Stimulated activated CD4-positive, alpha-beta T cell treated with anti-CD3 and anti-CD28 coated beads, Interleukin-1b, Interleukin-23, amount 100 ng/mL, for 4 hours (primary cell): ENCODE results near the gene LUZP1.
"Not testable (repeated sequence)": the region's sequence is repeated elsewhere in the genome, so short reads cannot be mapped to it uniquely, and the experiment has no call there.

Experiments used
- DNase-seq, 2 donors: peaks; one replicate each; pipeline ENCODE4 v3.0.0-alpha.2; 2020; ENCODE audit warnings: low read depth in 2 of 2

LUZP1 gene

DNA sequence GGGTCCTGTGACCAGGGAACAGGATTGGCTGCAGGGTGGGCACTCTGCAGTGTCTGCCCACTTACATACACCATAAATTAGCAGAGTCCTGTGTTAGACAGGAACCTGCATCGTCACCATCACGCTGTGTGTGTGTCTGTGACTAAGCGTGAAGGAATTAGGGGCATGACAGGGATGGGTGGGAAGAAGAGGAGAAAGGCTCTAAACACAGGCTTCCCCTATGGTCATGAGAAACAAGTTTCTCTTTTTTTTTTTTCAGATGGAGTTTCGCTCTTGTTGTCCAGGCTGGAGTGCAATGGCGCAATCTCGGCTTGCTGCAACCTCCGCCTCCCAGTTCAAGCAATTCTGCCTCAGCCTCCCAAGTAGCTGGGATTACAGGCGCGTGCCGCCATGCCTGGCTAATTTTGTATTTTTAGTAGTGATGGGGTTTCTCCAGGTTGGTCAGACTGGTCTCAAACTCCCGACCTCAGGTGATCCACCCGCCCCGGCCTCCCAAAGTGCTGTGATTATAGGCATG, 20.3 kb upstream of the LUZP1 start:
- not testable (repeated sequence) for DNase-seq

DNA sequence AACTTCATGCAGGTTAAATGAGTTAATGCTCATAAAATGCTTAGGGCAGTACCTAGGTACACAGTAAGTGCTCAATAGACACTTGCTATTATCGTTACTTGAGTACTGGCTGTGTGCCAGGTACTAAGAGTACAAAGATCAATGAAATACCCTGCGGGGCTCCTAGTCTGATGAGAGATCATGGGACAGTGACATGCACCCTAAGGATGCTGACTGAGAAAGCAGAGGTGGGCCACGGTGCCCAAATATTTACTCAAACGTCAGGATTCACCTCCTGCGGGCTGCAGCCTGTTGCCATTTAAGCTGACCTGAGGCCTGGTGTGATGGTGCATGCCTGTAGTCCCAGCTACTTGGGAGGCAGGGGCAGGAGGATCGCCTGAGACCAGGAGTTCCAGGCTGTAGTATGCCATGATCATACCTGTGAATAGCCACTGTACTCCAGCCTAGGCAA, 19.8 kb upstream of the LUZP1 start:
- DNase-seq: no peak

DNA sequence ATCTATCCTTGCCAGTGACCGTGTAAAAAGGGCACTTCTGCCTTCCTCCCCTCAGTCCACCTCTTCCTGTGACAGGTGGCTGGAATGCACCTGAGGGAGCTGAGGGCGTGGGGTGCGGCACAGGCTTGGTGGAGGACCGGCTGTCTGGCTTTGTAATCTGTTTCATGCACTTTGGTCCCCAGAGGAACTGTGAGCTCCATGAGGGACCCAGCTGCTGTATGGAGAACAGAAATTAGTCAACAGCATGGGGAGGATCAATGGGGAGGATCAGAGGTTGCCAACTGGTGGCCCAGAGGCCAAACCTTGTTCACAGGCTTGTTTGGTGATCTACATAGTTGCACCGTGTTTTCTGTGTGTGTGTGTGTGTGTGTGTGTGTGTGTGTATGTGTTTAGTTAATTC, 19.0 kb upstream of the LUZP1 start:
- no peak for DNase-seq

DNA sequence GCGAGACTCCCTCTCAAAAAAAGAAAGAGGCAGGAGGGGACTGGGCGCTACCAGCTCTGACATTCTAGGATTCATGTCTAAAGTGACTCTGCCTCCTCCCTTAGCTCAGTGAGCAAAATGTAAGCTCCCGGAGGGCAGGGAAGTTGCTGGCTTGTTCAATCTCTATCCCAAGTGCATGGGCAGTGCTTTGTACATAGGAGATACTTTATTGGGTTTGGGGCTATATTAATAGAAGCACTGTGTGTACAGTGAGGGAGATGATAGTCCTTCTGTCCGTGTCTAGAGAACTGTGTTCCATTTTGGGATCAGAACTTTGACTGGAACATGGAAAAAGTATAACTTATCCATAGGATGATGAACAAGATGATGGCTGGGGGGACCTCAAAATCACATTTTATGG, 16.7 kb upstream of the LUZP1 start:
- DNase-seq: no peak

DNA sequence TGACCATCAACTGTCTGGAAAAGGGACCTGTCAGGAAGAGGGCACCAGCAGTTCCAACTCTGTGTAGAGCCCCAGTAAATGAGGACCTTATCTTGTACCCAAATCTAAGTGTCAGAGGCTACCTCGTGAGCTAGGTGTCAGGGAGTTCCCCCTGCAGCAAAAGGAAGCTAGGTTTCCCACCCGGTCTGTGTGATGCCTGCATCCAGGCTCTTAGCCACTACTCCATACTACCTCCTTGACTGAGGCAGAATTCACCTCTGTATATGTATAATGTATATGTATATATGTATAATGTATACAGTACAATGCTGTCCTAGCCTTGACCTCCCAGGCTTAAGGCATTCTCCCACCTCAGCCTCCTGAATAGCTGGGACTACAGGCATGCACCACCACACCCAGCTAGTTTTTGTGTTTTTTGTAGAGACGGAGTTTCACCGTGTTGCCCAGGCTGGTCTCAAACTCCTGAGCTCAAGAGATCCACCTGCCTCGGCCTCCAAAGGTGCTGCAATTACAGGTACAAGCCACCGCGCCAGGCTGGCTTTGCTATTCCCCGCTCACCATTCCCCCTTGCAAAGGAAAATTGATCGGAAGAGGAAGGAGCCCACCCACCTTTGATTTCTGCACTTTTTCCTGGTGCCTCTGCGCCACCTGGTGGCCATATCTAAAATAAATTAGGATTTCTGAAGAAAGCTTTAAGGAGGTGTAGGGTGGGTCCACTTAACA, 15.7 kb upstream of the LUZP1 start:
- peak in 1 of 2 donors; percentile 47 for DNase-seq

DNA sequence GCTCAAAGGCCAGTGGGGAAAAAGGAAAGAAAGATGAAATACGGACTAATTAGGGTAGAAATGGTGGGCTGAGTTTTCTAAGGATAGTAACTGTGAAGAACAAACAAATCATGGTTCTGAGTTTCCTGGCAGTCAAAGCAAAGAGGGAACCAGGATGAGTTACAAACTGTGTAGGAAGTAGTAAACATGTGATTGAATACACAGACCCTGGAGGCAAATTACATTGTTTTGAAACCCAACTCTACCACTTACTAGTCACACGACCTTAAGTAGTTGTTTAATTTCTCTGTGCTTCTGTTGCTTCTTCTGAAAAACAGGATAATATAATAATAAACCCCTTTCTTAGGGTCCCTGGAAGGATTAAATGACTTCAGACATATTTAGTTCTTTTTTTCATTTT, 11.2 kb upstream of the LUZP1 start:
- no peak for DNase-seq

DNA sequence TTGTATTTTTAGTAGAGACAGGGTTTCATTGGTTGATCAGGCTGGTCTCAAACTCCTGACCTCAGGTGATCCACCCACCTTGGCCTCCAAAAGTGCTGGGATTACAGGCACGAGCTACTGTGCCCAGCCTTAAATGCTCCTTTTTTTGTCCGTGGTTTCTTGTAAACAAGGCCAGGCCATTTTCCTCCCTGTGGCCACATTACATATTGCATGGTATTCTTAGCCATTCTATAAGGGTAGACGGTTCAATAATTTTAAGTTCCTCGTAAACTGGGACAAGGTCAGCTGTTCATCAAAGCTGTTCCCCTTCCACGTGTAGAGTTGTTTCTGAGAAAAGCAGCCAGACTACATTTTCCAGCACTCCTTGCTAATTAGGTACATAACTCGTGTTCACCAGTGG, 10.3 kb upstream of the LUZP1 start:
- DNase-seq: no peak

DNA sequence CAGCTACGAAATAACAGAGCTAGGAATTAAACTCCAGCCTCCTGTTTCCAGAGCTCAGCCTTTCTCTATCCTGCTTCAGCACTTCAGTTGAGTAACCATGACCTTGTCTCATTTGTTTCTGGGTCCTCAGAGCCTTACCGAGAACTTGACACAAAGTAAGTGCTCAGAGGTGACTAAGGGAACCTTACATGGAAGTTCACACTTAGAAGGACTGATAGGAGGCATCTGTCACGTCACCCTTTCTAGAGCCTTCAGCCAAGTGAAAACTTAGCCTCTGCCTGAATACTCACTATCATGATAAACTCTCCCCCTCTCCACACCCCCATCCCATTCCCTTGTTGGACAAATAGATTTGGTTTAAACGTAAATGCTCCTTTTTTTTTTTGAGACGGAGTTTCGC, 9.8 kb upstream of the LUZP1 start:
- DNase-seq: no peak

DNA sequence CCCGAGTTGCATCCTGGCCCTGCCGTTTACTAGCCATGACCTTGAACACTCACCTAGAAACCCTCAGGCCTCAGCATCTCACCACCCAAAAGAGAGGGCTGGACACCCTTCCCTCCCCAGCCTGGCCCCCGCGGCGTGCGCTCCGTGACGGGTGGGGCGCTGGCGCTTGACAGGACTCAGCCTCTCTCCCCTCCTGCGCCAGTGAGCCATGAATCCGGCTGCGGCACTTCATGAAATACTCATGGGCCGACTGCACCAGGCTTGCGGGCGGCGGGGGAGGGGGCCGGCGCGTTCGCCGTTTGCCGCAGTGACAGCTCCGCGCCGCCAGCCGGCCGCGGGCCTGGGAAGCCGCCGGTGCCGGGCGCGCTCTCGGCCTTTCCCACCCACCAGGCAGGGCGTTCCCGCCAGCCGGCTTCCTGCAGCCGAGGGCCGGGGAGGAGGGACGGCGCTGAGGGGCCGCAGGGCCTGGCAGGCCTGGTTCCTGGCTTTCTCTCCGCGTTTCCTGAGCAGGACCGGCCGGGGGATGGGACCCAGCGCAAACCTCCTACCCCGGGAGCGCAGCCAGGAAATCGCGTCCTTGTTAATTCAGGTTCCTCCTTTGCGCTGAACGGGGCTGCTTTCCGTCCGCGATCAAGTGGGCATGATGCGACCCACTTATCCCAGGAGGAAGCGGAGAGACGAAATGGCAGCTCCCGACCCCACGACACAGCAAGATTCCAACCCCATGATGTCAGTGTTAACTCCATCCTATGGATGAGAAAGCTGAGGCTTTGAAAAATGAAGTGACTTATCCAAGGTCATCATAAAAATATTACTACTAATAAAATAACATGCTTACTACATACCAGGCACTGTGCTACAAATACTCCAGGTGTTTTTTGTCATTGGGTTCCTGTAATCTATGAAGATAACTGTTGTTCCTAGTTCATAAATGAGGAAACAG, 9.1 kb upstream of the LUZP1 start:
- DNase-seq: peak; percentile 28 to 40

DNA sequence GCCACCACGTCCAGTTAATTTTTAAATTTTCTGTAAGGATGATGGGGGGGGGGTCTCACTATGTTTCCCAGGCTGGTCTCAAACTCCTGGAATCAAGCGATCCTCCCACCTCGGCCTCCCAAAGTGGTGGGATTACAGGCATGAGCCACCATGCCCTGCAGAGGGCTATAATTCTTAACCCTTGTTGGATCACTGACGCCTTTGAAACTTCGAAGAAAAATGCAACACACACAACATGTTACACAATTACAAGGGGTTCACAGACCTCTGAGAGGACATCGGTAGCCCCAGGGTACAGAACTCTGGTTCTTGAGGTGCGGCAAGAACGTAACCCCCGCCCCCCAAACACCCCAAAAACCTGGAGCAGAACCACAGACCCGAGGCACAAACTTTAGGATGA, 8.4 kb upstream of the LUZP1 start:
- no peak for DNase-seq

DNA sequence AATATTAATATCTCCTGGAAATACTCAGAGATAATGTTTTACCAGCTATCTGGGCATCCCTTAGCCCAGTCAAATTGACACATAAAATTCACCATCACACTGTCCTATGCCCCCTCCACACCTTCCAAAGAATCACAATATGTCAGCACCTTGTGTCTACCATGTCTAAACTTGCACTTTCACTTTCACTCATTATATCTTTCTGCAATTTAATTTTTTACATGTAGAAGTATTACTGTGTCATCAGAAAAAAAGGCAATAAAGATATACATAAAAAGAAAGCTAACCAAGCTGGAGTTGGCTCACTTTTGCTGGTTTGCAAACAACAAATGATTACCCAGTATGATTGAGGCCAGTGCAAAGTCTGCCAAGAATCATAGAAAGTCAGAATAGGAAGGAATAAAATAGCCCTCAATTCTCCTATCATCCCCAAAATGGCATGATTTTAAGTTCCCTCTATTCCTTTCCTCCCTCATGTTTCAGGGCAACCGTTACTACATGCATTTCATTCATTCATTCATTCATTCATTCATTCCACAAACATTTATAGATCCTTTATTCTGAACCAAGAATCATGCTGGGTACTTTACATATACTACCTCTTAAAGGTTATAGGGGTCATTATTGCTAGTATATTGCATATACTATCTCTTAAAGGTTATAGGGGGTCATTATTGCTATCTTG, 5.9 kb upstream of the LUZP1 start:
- DNase-seq: no peak

DNA sequence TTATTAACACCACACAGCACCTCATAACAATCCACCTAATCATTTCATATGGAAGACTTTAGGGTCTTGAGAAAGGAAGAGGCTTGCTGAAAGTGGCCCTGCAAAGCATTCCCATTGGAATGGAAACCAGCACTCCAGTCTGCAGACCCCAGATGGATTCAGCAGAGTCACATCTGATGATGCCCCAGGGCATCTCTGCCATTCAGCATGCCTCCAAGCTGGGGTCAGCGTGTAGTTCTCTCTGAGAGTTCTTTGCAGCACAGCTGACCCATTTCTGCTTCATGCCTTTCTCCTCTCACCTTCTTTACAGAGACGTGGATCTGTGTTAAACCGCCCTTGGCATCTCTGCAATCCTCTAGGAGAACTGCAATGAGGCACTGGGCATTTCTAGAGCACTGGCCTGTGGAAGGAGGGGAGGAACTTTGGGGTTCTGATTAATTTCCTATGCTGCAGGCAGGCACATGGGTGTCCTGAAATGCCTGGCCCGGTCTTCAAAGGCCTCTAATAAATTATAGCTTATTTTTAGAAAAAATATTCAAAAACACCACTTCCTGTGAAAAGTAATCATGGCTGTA, 2.6 kb upstream of the LUZP1 start:
- no peak for DNase-seq

DNA sequence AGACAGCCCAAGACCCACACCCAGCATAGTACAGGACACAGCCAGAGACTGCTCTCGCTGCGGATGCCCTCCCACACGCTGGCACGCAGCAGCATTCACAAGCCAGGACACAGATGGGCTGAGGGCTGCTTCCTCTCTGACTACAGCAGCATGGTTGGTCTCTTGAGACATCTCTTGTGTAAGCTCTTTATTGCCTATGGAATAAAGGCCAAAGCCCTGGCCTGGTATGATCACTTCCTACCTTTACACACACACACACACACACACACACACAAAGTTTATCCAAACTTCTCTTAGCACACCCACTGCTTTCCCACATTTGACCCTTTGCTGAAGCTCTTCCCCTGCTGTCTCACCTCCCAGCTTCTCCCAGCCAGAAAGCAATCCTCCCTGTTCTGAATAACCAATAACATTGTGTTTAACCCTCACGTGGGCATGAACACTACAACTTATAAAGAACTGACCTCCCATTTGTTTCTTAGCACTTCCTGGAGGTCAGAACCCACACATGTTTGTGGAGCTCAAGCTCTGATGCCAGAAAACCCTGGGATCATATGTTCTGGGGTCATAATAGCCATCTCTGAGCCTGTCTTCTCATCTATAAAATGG, 1.2 kb upstream of the LUZP1 start:
- no peak for DNase-seq

DNA sequence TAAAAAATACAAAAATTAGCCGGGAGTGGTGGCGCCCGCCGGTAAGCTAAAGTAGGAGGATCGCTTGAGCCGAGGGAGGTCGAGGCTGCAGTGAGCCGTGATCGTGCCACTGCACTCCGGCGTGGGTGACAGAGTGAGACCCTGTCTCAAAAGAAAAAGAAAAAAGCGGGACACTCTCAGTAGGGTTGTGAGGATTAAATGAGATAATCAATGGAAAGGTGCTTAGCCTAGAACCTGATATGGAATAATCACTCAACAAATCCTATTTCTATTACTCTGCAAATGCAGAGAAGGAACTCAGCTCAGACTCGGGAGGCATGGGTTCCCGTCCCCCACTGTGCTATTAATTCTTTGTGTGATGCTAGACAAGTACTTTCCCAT, 529 bp upstream of the LUZP1 start:
- no peak for DNase-seq

DNA sequence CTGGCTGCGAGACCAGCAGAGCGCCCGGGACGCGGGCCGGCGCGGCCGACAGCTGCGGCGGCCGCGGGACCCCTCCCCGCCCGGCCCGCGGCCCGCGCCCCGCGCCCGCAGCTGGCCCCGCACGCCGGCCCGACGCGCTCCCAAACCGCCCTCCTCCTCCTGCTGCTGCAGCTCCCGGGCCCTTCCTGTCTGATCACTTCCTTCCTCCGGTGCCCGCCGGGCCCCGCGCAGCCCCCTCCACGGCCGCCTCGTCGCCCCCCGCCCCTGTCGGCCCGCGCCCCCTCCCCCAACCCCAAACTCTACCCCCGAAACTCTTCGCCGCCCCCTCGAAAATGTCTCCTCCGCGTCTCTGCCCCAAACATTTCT, 594 bp downstream of the LUZP1 start:
- no peak for DNase-seq

DNA sequence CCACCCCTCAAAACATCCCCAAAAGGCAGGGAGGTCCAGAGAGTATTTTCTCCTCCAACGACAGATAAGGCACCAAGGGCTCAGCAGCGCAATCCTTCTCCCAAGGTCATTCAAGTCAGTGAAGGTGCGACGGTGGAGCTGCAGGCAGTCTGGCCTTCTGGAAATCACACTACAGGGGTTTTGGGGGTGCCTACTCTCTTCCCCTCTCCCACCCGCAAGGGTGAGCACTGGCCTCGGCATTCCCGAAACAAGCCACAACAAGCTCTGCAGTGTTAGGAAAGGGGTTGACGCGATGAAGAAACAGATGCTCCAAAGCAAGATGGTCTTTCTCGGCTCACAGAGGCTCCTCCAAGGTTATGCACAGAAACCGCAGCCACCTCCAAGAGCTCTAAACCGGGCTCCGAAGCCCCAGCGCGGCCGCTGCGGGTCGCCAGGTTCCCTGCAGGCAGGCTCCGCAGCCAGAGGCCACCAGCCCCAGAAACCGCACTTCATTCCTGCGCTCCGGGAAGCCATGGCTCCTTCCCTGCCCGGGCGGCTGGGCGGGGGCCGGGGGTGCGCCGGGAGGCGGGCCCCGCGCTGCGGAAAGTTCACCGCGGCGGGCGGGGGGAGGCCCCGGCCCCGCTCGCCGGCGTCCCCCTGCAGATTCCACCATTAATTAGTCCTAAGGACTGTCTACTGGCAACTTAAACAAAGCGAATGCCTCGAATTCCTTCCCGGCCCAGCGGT, 1.1 kb downstream of the LUZP1 start:
- DNase-seq: no peak

DNA sequence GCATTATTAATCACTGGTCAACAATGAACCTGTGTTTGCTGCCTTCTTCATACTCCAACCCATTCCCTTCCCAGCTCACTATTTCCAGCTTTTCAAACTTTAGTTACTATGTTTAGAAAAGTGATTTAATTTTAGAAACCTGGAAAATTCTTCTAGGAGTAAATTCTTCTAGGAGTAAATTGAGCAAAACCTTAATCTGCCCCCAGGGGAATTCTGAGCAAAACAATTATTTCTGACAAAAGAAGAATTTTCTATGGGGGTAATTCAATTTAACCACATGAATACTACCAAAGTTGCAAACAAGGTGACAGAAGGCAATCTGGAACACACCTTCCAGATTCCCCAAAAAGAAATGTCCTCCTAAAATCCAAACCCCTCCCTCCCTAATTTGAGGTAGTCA, 1.8 kb downstream of the LUZP1 start:
- no peak for DNase-seq

DNA sequence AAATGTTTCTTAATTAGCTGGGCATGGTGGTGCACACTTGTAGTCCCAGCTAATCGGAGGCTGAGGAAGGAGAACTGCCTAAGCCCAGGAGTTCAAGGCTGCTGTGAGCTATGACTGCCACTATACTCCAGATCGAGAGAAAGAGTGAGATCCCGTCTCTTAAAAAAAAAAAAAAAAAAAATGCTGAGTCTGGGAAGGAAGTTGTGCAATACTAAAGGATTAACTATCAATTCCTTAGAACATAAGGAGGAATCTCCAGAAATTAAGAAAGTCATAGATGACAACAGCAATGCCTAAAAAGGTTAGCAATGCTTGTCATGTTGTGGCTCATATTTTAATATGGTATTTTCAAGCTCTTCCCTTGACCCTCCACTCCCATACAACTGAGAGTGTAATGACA, 5.3 kb downstream of the LUZP1 start:
- DNase-seq: no peak

DNA sequence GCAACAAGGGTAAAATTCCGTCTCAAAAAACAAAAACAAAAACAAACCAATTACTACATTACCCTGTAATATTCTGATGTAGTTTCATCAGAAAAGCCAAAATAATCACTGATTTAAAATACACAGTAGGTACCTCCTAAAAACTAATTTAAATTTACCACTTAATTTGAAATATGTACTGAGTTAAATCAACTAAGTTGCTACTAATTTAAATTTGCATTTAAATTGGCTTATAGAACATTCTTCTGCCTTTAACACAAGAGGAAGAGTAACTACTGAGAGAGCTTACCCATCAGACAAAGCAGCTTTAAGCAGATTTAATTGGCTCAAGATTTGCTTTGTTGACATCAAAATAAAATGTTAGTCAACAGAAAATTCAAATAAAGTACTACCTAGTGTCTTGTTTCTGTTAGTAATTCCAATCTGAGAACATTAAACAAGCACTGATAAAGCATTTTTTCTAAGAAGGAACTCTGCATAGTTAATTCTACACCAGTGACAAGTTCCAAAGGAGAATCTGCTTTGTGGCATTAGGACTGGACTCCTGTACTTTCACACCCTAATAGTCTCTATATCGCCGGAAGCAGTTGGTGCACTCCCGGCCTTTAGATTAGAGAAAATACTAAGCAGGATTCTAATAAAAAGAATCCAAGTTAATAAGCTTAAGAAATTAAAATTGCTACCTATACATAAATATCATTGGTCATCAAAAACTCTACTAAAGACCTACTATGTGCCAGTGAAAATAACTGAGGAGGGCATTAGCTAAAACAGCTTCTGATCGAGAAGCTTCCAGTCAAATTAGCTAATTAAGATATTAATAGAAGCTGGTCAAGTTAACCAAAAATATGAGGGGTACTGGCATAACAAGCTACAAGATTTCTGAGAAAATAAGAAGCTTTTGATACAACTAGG, 8.4 kb downstream of the LUZP1 start:
- no peak for DNase-seq

DNA sequence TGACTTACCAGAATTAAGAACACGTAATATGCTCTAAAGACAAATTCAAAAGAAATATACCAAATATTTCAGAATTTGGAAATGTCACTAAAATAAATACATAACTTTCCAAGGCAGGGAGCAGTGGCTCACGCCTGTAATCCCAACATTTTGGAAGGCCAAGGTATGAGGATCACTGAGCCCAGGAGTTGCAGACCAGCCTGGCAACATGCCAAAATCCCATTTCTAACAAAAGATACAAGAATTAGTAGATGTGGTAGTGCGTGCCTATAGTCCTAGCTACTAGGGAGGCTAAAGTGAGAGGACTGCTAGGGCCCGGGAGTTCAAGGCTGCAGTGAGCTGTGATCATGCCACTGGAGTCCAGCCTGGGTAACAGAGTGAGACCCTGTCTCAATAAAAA, 11.7 kb downstream of the LUZP1 start:
- no peak for DNase-seq
